A204.1 (cell line): ENCODE results near the gene ADCY1.

ENCODE experiments used
- FAIRE-seq: peaks from 2 replicates; lab custom pipeline; 2012; peaks lifted over from hg19 to GRCh38; lab: Jason Lieb, UNC

Gene ADCY1

DNA sequence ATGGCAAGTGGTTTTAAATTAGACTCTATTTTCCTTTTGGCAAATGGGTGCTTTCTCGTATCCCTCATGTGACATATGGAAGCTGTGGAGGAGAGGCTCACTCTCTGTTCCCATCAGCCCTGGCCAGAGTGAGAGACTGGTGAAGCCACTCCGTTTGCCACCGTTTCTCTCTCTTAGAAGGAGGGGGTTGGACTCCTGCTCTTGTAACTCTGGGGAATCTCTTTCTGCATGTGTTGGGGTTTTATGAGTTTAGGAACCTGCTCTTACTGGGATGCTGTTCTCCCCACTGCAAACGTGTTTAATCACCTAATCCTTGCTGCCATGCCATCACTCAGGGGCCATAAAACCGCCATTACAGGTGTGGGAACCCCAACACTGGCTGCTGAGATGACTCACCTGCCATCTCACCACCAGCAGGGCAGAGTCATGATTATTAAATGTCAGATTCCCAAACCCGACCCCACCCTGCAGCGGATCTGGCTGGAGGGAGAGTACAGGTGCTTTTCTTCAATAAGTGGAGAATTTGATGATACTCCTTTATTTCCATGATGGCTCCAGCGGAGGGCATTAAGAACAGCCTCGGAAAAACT lies 103.2 kb downstream of the ADCY1 start:
- no peak for FAIRE-seq

- FAIRE-seq, result no peak
Measured at GRCh38 chr7:45679516-45679915, 105.3 kb downstream of the ADCY1 start.

- FAIRE-seq, result no peak
Measured at GRCh38 chr7:45680776-45681175, 106.6 kb downstream of the ADCY1 start.

- FAIRE-seq, result no peak
Measured at GRCh38 chr7:45681596-45682357, 107.6 kb downstream of the ADCY1 start.

- FAIRE-seq, result no peak
Measured at GRCh38 chr7:45682358-45682735, 108.2 kb downstream of the ADCY1 start.

- no peak for FAIRE-seq
Measured at GRCh38 chr7:45682836-45683555, 108.8 kb downstream of the ADCY1 start.

DNA sequence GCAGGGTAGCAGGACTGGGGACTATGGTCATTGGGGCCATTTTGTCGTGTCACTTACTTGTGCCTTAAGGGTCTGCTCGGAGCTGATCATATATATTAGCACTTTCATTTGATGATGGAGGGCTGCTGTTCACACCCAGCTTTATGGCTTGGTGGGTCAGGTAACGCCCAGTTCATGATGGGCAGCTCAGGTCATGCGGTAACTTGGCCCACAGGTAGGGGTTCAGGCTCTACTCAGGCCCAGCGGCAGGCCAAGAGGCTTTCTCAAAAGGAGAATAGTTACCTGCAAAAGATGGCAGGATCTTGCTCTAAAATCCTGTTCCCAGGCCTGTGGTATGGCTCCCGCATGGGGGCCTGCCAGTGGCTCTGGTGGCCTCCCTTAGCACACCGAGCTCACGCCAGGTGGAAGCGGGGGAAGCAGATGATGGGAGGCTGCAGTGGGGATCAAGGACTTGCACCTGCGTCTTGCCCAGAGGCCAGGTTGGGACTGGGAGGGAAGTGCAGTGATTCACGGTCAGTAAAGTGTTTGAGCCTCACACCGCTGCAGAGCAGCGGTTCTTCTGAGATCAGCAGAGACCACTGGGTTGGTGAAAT lies 109.5 kb downstream of the ADCY1 start:
- FAIRE-seq, result no peak

DNA sequence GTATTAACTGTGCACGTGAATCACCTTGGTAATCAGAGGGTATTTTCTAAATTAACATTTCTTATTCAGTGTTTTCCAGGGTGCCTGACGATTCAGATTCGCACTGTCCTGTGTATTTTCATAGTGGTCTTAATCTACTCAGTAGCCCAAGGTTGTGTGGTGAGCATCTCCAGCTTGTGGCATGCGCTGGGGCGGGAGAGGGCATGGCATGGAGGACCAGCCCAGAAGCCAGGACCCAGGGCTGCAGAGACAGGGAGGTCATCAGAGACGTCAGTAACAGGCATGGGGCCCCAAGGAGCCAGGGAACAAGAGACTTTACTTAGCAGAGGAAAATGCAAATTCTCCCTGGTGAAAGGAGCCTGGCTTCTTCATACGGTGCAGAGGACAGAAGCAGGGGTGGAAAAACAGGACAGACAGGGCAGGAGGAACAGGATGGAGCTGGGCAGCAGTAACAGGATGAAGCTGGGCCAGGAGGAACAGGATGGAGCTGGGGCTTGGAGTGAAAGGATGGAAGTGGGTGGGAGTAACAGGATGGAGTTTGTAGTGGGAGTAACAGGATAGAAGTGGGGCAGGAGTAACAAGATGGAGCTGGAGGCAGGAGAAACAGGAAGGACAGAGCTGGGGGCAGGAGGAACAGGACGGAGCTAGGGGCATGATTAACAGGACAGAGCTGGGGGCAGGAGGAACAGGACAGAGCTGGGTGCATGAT lies 110.9 kb downstream of the ADCY1 start:
- FAIRE-seq, result no peak

GRCh38 chr7:45685619-45686240 lies 111.6 kb downstream of the ADCY1 start:
- no peak for FAIRE-seq

DNA sequence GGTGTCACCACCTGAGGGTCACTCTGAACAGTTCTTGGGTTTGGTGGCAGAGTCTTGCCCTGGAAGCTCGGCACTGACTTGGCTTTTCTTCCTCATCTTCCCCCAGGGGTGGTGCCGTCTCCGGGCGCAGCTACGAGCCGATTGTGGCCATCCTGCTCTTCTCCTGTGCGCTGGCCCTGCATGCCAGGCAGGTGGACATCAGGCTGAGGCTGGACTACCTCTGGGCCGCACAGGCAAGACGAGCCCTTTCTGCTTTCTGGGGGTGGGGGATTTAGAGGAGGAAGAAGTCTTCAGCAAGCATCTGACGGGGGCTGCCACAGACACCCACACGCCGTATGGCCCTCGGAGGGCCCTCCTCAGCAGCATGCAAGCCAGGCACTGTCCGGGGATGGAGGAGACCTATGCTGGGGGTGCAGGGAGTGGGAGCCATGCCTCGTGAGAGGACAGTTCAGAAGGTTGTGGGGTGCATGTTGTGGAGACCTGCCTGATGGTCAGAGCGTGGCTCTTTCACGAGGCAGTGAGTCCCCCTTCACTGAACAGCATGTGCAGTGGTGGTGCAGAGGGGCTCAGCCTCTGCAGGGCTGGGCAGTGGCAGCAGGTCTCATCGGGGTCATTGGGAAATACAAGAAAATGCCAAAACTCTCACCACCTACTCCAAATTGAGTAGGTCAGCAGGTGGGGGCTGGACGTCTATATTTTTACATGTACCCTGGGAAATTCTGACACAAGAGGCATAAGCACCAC lies 112.4 kb downstream of the ADCY1 start:
- no peak for FAIRE-seq

GRCh38 chr7:45687185-45687560 lies 113.0 kb downstream of the ADCY1 start:
- FAIRE-seq, result no peak

DNA sequence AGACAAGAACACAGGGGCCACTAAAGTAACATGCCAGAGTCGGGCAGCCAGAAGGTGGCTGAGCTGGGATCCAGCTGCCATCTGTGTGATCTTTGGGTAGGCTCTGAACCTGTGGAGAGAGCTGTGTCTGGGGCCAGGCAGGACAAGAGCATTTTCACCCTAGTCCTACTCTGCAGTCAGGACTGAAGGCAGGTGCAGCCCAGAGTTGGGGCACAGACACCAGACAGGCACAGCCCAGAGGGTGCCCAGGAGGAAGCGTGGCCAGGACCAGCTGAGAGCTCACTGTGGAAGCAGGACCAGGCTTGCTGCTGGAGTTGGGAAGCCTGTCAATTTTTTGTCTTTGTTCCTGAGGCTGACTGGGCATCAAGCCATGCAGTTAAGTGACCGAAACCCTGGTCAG lies 113.6 kb downstream of the ADCY1 start:
- FAIRE-seq, result no peak

- no peak for FAIRE-seq
Measured at GRCh38 chr7:45688382-45688781, 114.2 kb downstream of the ADCY1 start.

DNA sequence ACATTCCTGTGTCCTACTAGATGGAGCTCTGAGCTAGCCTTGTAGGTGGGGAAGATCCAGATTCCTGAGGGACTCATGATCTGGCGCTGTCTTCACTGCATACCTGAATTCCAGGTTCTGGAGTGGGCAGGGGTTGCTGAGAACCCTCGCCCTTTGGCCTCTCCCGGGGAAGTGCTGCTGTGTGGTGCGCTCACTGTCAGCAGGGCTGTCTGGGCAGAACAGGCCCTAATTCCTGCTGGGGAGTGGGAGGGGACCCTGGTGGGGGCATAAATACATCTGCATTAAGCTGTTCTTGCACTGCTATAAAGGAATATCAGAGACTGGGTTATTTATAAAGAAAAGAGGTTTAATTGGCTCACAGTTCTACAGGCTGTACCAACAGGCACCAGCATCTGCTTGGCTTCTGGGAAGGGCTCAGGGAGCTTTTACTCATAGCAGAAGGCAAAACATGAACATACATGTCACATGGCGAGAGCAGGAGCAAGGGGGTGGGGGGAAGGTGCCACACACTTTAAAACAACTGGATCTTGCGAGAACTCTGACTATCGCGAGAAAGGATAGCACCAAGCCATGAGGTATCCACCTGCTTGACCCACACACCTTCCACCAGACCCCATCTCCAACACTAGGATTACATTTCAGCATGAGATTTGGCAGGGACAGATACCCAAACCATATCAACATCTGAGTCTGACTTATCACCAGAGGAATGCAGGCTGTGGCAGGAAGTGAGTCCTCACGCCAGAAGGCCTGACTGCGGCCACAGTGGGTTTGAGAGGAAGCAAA lies 115.0 kb downstream of the ADCY1 start:
- no peak for FAIRE-seq

DNA sequence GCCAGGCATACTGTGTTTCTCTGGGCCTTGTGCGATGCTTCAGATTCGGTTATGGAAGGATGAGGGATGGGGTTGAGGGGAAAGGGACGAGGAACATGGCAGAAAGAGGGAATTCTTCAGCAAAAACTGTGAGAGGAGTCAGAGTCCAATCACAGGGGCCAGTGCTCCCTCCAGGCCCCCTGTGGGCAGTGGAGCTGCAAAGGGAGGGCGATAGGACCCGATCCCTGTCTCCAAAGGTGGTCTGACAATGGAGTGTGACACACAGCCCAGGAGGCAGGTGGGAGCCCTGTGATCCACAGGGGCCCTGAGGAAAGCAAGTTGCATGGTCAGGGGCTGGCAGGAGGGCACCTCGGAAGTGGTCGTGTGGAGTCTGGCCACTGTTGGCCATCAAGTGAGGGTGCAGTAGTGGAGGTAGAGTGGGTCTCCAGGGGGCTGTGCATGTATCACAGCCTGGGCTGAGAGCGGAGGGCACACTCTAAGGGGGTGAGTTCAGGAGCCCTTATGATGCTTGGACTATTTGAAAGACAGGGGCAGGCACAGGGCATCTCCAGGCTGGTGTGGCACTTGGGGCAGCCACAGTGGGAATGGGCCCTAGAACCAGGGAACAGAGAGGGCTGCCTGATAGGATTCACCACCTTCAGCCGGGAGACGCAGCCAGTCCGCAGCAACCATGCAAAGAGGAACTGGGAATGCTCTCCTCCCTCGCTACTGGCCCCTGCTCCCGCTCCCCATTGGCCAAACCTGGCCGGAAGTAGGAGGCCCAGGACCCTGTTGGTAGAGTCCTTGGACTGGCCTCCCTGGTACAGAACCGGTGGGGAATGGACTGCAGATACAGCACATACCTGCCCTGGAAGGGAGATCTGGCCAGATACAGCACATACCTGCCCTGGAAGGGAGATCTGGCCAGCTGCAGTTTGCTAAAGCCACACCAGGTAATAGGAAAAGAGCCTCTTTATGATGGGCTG lies 115.9 kb downstream of the ADCY1 start:
- FAIRE-seq, result no peak

DNA sequence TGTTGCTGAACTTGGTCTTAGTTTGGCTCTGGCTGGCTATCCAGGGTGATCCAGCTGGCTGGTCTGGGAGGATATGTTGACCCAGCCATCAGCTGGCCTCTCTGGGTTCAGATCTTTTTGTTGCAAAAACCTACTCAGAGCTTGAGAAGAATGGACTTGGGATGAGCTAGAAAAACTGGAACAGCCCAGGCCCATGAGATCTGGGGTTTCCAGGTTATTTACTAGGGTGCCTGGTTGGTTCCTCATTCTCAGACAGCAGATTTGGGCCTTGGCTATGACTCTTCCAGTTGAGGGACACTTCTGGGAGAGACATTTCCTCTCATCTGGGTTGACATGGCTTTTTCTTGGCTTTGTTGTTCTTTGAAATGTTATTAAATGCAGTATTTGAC lies 116.6 kb downstream of the ADCY1 start:
- FAIRE-seq, result no peak

DNA sequence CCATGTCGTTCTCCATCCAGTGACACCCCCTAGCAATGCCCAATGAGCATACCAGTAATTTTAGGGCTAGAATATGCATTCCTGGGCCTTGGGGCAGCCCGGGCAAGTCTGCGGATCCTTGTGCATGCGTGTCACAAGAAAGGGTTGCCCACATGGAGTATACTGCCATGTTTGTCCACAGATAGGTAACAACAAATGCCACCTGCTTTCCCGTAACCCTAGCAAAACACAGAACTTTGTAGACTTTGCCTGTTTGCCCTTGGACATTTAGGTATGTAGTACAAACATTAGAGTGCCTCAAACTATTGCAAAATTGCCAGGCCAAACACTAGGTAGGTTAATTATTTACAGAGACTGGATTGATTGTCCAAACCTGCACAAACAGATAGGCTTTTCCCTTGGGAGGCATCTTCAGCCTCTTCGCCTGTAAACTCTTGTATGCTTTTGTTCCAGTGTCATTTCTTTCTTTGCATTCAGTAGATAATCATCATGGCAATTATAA lies 117.0 kb downstream of the ADCY1 start:
- no peak for FAIRE-seq

- FAIRE-seq, result no peak
Measured at GRCh38 chr7:45692031-45692430, 117.9 kb downstream of the ADCY1 start.
